Activated CD4-positive, alpha-beta T cell treated with anti-CD3 and anti-CD28 coated beads, Interleukin-2, amount 10 ng/mL, durations not matched to agents 7 days and 5 days (primary cell): ENCODE results near the gene LRRFIP2. TPM values are rescaled to one million over a fixed set of nuclear protein-coding genes. Genes with fewer than 3 reads are reported as not detected.

ENCODE experiments used
- CTCF ChIA-PET: fragments of 350-600 bp; sonication (Branson Sonifier 250); formaldehyde crosslinking; loops from one replicate; lab custom pipeline; 2021; ENCODE audit warnings: antibody characterized with exemption; lab: Charles Lee
- POLR2A ChIA-PET: fragments of 350-600 bp; sonication (Branson Sonifier 250); formaldehyde crosslinking; loops from one replicate; lab custom pipeline; 2021; ENCODE audit warnings: antibody characterized with exemption; lab: Charles Lee
- DNase-seq: peaks from one replicate; pipeline ENCODE4 v3.0.0-alpha.2; 2020
- H3K27ac Mint-ChIP-seq: one replicate; pipeline ENCODE4 v1.8.0; 2021; ENCODE audit warnings: mild to moderate bottlenecking, moderate library complexity, mixed read lengths
- H3K27me3 Mint-ChIP-seq: one replicate; pipeline ENCODE4 v1.8.0; 2021; ENCODE audit warnings: mixed read lengths
- H3K36me3 Mint-ChIP-seq: one replicate; pipeline ENCODE4 v1.8.0; 2021; ENCODE audit warnings: low read depth, mixed read lengths
- H3K4me1 Mint-ChIP-seq: one replicate; pipeline ENCODE4 v1.8.0; 2021; ENCODE audit warnings: mixed read lengths
- H3K4me3 Mint-ChIP-seq: one replicate; pipeline ENCODE4 v1.8.0; 2021; ENCODE audit warnings: mild to moderate bottlenecking, moderate library complexity, mixed read lengths
- H3K9me3 Mint-ChIP-seq: one replicate; pipeline ENCODE4 v1.8.0; 2021; ENCODE audit warnings: mixed read lengths
- total RNA-seq, 2 experiments: library from RNA; stranded (reverse); gene quantifications; one replicate each; pipeline ENCODE4 v1.2.3, GENCODE V29; 2021

Gene LRRFIP2
- total RNA-seq, 2 experiments from 2014 or later, result 27.1 to 30.1 TPM

GRCh38 chr3:37182816-37183215 lies 8.4 kb upstream of the LRRFIP2 start:
- Mint-ChIP-seq H3K4me3 (no peak overlapping the region), H3K36me3 (peaks cover 6% of the 10 kb centered on the region), H3K4me1 (peaks cover 25% of the 10 kb centered on the region), H3K27me3 (no peaks in the 10 kb centered on the region), H3K27ac (no peak overlapping the region), H3K9me3 (no peaks in the 10 kb centered on the region)
- POLR2A ChIA-PET, result no interaction called here
- CTCF ChIA-PET, result interaction anchor here (0.7 to 0.9 kb wide), 3 partner anchors 13 to 67 kb away, joined by 3 to 5 read pairs (median 4); no protein-coding TSS in a partner anchor
- no peak for DNase-seq

GRCh38 chr3:37181756-37182155 lies 7.4 kb upstream of the LRRFIP2 start:
- Mint-ChIP-seq H3K27me3 (no peaks in the 10 kb centered on the region), H3K9me3 (no peaks in the 10 kb centered on the region), H3K4me1 (peaks cover 36% of the 10 kb centered on the region), H3K4me3 (no peak overlapping the region), H3K36me3 (peaks cover 8% of the 10 kb centered on the region), H3K27ac (no peak overlapping the region)
- DNase-seq, result no peak
- ChIA-PET CTCF (interaction anchor here (0.6 to 1.2 kb wide), 3 partner anchors 14 to 600 kb away, joined by 3 to 4 read pairs (median 4); no protein-coding TSS in a partner anchor), POLR2A (no interaction called here)

GRCh38 chr3:37179144-37179967 lies 5.0 kb upstream of the LRRFIP2 start:
- H3K36me3 Mint-ChIP-seq, result peaks cover 8% of the 10 kb centered on the region
- no peak for DNase-seq
- H3K4me1 Mint-ChIP-seq, result peaks cover 44% of the 10 kb centered on the region
- no peaks in the 10 kb centered on the region for H3K9me3 Mint-ChIP-seq
- H3K27ac Mint-ChIP-seq, result no peak overlapping the region
- no peaks in the 10 kb centered on the region for H3K27me3 Mint-ChIP-seq
- ChIA-PET CTCF (interaction anchor here (0.6 to 1.7 kb wide), 2 partner anchors 38 to 269 kb away, joined by 3 read pairs; no protein-coding TSS in a partner anchor), POLR2A (no interaction called here)
- no peak overlapping the region for H3K4me3 Mint-ChIP-seq

GRCh38 chr3:37173806-37174205 lies 576 bp downstream of the LRRFIP2 start:
- peaks cover 42% of the 10 kb centered on the region for H3K4me1 Mint-ChIP-seq
- H3K4me3 Mint-ChIP-seq, result no peak overlapping the region
- H3K36me3 Mint-ChIP-seq, result peaks cover 19% of the 10 kb centered on the region
- ChIA-PET CTCF (interaction anchor here (0.7 to 1.6 kb wide), 3 partner anchors 10 to 93 kb away, joined by 3 to 5 read pairs (median 3); no protein-coding TSS in a partner anchor), POLR2A (no interaction called here)
- no peak for DNase-seq
- H3K27me3 Mint-ChIP-seq, result no peaks in the 10 kb centered on the region
- no peak overlapping the region for H3K27ac Mint-ChIP-seq
- no peaks in the 10 kb centered on the region for H3K9me3 Mint-ChIP-seq

- H3K36me3 Mint-ChIP-seq, result peaks cover 19% of the 10 kb centered on the region
- H3K4me3 Mint-ChIP-seq, result no peak overlapping the region
- peaks cover 24% of the 10 kb centered on the region for H3K4me1 Mint-ChIP-seq
- H3K27ac Mint-ChIP-seq, result no peak overlapping the region
- H3K9me3 Mint-ChIP-seq, result no peaks in the 10 kb centered on the region
- no peak for DNase-seq
- POLR2A ChIA-PET, result no interaction called here
- CTCF ChIA-PET, result no interaction called here
- H3K27me3 Mint-ChIP-seq, result no peaks in the 10 kb centered on the region
Measured at GRCh38 chr3:37171144-37171543, 3.2 kb downstream of the LRRFIP2 start.

GRCh38 chr3:37170513-37170912 lies 3.9 kb downstream of the LRRFIP2 start:
- H3K27ac Mint-ChIP-seq, result no peak overlapping the region
- peaks cover 24% of the 10 kb centered on the region for H3K4me1 Mint-ChIP-seq
- H3K4me3 Mint-ChIP-seq, result no peak overlapping the region
- no peaks in the 10 kb centered on the region for H3K9me3 Mint-ChIP-seq
- no peak for DNase-seq
- no peaks in the 10 kb centered on the region for H3K27me3 Mint-ChIP-seq
- POLR2A ChIA-PET, result no interaction called here
- H3K36me3 Mint-ChIP-seq, result peaks cover 19% of the 10 kb centered on the region
- CTCF ChIA-PET, result interaction anchor here (0.6 kb wide), 1 partner anchor 12 kb away, joined by 4 read pairs; no protein-coding TSS in a partner anchor

- ChIA-PET CTCF (interaction anchor here (0.6 kb wide), 2 partner anchors 12 to 49 kb away, joined by 3 to 4 read pairs; no protein-coding TSS in a partner anchor), POLR2A (no interaction called here)
- no peak for DNase-seq
- H3K27me3 Mint-ChIP-seq, result no peaks in the 10 kb centered on the region
- no peak overlapping the region for H3K27ac Mint-ChIP-seq
- peaks cover 19% of the 10 kb centered on the region for H3K36me3 Mint-ChIP-seq
- no peaks in the 10 kb centered on the region for H3K9me3 Mint-ChIP-seq
- H3K4me3 Mint-ChIP-seq, result no peak overlapping the region
- H3K4me1 Mint-ChIP-seq, result peaks cover 22% of the 10 kb centered on the region
Measured at GRCh38 chr3:37170060-37170459, 4.3 kb downstream of the LRRFIP2 start.

GRCh38 chr3:37168896-37169295 lies 5.5 kb downstream of the LRRFIP2 start:
- Mint-ChIP-seq H3K4me1 (peaks cover 17% of the 10 kb centered on the region), H3K4me3 (no peak overlapping the region), H3K36me3 (peaks cover 20% of the 10 kb centered on the region), H3K9me3 (no peaks in the 10 kb centered on the region), H3K27me3 (no peaks in the 10 kb centered on the region), H3K27ac (no peak overlapping the region)
- ChIA-PET CTCF (no interaction called here), POLR2A (no interaction called here)
- DNase-seq, result no peak

GRCh38 chr3:37163262-37164015 lies 10.9 kb downstream of the LRRFIP2 start:
- ChIA-PET POLR2A (no interaction called here), CTCF (interaction anchor here (1.1 kb wide), 1 partner anchor 10 kb away, joined by 3 read pairs; no protein-coding TSS in a partner anchor)
- Mint-ChIP-seq H3K9me3 (no peaks in the 10 kb centered on the region), H3K36me3 (peaks cover 18% of the 10 kb centered on the region), H3K27ac (no peak overlapping the region), H3K4me3 (no peak overlapping the region), H3K4me1 (peaks cover 30% of the 10 kb centered on the region), H3K27me3 (no peaks in the 10 kb centered on the region)
- peak; percentile 13 for DNase-seq

- POLR2A ChIA-PET, result interaction anchor here (0.6 kb wide), 1 partner anchor 287 kb away, joined by 5 read pairs; no protein-coding TSS in a partner anchor
- CTCF ChIA-PET, result interaction anchor here (0.7 kb wide), 1 partner anchor 108 kb away, joined by 7 read pairs; no protein-coding TSS in a partner anchor
- H3K36me3 Mint-ChIP-seq, result peaks cover 20% of the 10 kb centered on the region
- H3K9me3 Mint-ChIP-seq, result no peaks in the 10 kb centered on the region
- no peak for DNase-seq
- H3K27ac Mint-ChIP-seq, result no peak overlapping the region
- H3K4me1 Mint-ChIP-seq, result peaks cover 30% of the 10 kb centered on the region
- H3K27me3 Mint-ChIP-seq, result no peaks in the 10 kb centered on the region
- no peak overlapping the region for H3K4me3 Mint-ChIP-seq
Measured at GRCh38 chr3:37162501-37163245, 11.7 kb downstream of the LRRFIP2 start.

- ChIA-PET CTCF (interaction anchor here (0.7 kb wide), 1 partner anchor 17 kb away, joined by 4 read pairs; no protein-coding TSS in a partner anchor), POLR2A (no interaction called here)
- Mint-ChIP-seq H3K27ac (no peak overlapping the region), H3K27me3 (no peaks in the 10 kb centered on the region), H3K4me3 (no peak overlapping the region), H3K4me1 (peaks cover 30% of the 10 kb centered on the region), H3K36me3 (peaks cover 20% of the 10 kb centered on the region), H3K9me3 (no peaks in the 10 kb centered on the region)
- DNase-seq, result no peak
Measured at GRCh38 chr3:37161351-37161750, 13.0 kb downstream of the LRRFIP2 start.

- ChIA-PET CTCF (no interaction called here), POLR2A (no interaction called here)
- Mint-ChIP-seq H3K36me3 (peaks cover 27% of the 10 kb centered on the region), H3K27me3 (no peaks in the 10 kb centered on the region), H3K4me1 (peaks cover 20% of the 10 kb centered on the region), H3K4me3 (no peak overlapping the region), H3K27ac (no peak overlapping the region), H3K9me3 (no peaks in the 10 kb centered on the region)
- DNase-seq, result no peak
Measured at GRCh38 chr3:37155782-37156181, 18.6 kb downstream of the LRRFIP2 start.
